Measurements from ENCODE around the gene KLF15. TPM values are rescaled to one million over a fixed set of nuclear protein-coding genes. Genes with fewer than 3 reads are reported as not detected.

The KLF15 gene
- total RNA-seq, 4 donors from 2014 or later = 9.6 to 31.3 (median 19.2) TPM

DNA sequence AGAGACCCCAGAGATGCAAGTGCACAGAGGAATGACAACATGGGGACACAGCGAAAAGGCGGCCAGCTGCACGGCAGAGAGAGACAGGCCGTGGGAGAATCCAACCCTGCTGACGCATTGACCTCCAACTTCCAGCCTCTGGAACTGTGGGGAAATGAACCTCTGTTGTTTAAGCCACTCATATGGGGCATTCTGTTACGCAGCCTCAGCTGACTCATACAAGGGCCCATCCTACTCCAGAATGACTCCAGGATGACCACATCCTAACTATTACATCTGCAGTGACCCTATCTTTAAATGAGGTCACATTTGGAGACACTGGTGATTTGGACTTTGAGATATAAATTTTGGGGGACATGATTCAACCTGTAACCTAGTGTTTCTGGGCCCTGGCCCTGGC is 44.0 kb downstream of the KLF15 start:
- WGBS, 2 donors = 96 to 97% methylated on average over 6 of the region's 6 CpGs
- intact Hi-C loops (cut with DNase I; ENCODE audit: low total_unique reads) = no loop called here
- peak in 1 of 2 donors; percentile 49 for DNase-seq (ENCODE audit: low spot score in 2 of 2)
- TF ChIP-seq POLR2A (IDR thresholded peaks at IDR 0.05) (no peak), CTCF (IDR thresholded peaks at IDR 0.05) (no peak)
- H3K4me3 ChIP-seq (ENCODE audit: low read depth, poor library complexity, severe bottlenecking) = no peak overlapping the region

GRCh38 chr3:126312341-126312740 is 44.9 kb downstream of the KLF15 start:
- 97 to 98% methylated on average over 7 of the region's 7 CpGs for WGBS, 2 donors
- peak in 1 of 2 donors; percentile 72 for DNase-seq (ENCODE audit: low spot score in 2 of 2)
- no peak overlapping the region for H3K4me3 ChIP-seq (ENCODE audit: low read depth, poor library complexity, severe bottlenecking)
- intact Hi-C loops (cut with DNase I; ENCODE audit: low total_unique reads) = no loop called here
- TF ChIP-seq POLR2A (IDR thresholded peaks at IDR 0.05) (no peak), CTCF (IDR thresholded peaks at IDR 0.05) (no peak)

DNA sequence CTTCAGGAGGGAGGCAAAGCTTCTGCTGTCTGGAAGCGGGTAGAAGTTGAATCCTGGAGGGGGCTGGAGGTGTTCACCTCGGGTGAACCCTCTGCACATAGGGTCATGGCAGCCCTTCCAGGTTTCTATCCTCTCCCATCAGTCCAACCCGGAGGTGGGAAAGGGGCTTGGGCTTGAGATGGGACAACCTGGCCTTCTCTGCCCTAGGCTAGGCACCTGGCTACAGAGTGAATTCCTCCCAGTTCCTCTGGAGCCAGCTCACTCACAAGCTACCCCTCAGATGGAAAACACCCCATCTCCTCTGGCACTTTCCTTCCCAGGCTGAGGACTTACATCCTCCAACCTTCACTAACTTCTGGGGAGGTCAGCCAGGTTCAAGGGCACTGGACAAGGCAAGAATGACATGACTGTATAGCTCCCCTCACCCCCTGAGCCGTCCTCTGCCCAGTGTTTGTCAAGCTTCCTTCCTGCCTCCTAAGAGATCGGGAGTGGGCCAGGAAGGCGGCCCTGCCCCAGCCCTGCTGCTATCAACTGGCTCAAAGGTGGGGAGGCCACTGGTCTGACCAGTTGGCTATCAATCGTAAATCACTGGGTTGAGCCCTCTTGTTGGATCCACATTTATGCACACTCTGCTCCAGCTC is 45.8 kb downstream of the KLF15 start:
- WGBS, 2 donors = 76 to 90% methylated on average over 7 of the region's 7 CpGs
- no peak overlapping the region for H3K4me3 ChIP-seq (ENCODE audit: low read depth, poor library complexity, severe bottlenecking)
- TF ChIP-seq CTCF (IDR thresholded peaks at IDR 0.05) = no peak
- TF ChIP-seq POLR2A (IDR thresholded peaks at IDR 0.05) = no peak
- intact Hi-C loops (cut with DNase I; ENCODE audit: low total_unique reads) = no loop called here
- DNase-seq (ENCODE audit: low spot score in 2 of 2) = peak in 1 of 2 donors; percentile 58

DNA sequence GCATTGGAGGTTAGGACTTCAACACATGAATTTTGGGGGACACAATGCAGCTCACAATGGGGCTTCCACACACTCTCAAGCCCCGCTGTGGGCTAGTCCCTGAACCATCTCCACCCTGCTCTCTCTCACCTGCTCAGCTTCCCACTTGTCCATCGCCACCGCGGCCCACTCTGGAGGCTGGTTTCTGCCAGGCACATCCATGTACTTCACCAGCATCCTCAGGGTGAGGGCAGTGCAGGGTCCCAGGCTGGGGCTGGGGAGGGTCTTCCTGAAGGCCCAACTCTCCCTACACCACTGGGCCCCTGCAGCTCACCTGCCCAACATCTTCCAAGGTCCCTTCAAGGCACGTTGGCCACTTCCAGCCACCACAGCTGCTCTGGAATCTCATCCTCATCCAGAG is 46.4 kb downstream of the KLF15 start:
- intact Hi-C loops (cut with DNase I; ENCODE audit: low total_unique reads) = no loop called here
- peak in 1 of 2 donors; percentile 76 for DNase-seq (ENCODE audit: low spot score in 2 of 2)
- H3K4me3 ChIP-seq (ENCODE audit: low read depth, poor library complexity, severe bottlenecking) = no peak overlapping the region
- WGBS, 2 donors = 82 to 85% methylated on average over 5 of the region's 5 CpGs
- TF ChIP-seq POLR2A (IDR thresholded peaks at IDR 0.05) (no peak), CTCF (IDR thresholded peaks at IDR 0.05) (no peak)

GRCh38 chr3:126309861-126310655 is 47.1 kb downstream of the KLF15 start:
- intact Hi-C loops (cut with DNase I; ENCODE audit: low total_unique reads) = no loop called here
- 89 to 92% methylated on average over 12 of the region's 12 CpGs for WGBS, 2 donors
- peak in 1 of 2 donors; percentile 57 for DNase-seq (ENCODE audit: low spot score in 2 of 2)
- TF ChIP-seq CTCF (IDR thresholded peaks at IDR 0.05) (no peak), POLR2A (IDR thresholded peaks at IDR 0.05) (no peak)
- H3K4me3 ChIP-seq (ENCODE audit: low read depth, poor library complexity, severe bottlenecking) = no peak overlapping the region

Data from lower leg skin (tissue), 4 donors.